ENCODE results near the gene RNF167.

DNA sequence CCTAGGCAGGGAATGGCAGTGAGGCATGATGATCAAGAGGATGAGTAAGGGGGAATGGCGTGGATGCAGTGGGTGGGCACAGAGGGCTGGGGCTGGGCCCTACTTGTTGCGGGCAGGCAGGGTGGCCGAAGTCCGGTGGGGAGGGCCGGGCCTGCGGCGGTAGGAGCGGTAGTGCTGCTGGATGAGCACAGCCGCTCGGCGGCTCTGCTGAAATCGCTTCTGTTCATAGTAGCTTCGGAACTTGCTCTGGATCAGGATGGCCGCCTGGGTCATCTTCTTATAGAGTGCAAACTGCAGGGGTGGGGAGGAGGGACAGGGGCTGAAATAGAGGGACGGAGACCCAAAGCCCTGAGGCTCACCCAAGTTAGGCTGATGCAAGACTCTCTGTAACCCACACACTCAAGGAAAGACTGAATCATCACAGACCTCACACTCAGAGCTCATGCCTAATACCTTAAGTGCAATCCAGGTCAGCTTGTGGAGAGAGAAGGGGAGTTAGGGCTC lies 29.0 kb downstream of the RNF167 start:
- TF ChIP-seq, protein P1, sequence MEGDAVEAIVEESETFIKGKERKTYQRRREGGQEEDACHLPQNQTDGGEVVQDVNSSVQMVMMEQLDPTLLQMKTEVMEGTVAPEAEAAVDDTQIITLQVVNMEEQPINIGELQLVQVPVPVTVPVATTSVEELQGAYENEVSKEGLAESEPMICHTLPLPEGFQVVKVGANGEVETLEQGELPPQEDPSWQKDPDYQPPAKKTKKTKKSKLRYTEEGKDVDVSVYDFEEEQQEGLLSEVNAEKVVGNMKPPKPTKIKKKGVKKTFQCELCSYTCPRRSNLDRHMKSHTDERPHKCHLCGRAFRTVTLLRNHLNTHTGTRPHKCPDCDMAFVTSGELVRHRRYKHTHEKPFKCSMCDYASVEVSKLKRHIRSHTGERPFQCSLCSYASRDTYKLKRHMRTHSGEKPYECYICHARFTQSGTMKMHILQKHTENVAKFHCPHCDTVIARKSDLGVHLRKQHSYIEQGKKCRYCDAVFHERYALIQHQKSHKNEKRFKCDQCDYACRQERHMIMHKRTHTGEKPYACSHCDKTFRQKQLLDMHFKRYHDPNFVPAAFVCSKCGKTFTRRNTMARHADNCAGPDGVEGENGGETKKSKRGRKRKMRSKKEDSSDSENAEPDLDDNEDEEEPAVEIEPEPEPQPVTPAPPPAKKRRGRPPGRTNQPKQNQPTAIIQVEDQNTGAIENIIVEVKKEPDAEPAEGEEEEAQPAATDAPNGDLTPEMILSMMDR (conservative IDR thresholded peaks at IDR 0.05 in 1 of 2, IDR thresholded peaks at IDR 0.05 in 1 of 2; ENCODE audit: extremely low read depth in 1 of 2, insufficient read depth in 1 of 2, low read depth in 1 of 2, low read length in 2 of 2) = no peak
- TF ChIP-seq EZH2 (IDR thresholded peaks at IDR 0.05; ENCODE audit: borderline replicate concordance, low read length) = no peak
